Spleen (tissue), 7 donors: ENCODE measurements around the gene LRRC58.
A peak's percentile ranks its signal among the peaks of the same experiment; 100 is the strongest.

Experiments
- CTCF ChIP-seq, 11 experiments: fragments of 200-600 bp in 7 of 11; fragments of 450-650 bp in 4 of 11; sonication (generic) in 4 of 11; IDR thresholded peaks in 8 of 11; conservative IDR thresholded peaks in 3 of 11; 1 replicate in 7 of 11; 2 replicates in 4 of 11; pipeline versions ENCODE4 v1.4.0 to v1.8.0; 2016 to 2021; ENCODE audit warnings: antibody characterized with exemption in 11 of 11, inconsistent platforms in 4 of 11, mild to moderate bottlenecking in 1 of 11
- POLR2A ChIP-seq, 3 donors: fragments of 450-650 bp; IDR thresholded peaks; one replicate each; pipeline ENCODE4 v1.5.1; 2017; ENCODE audit warnings: antibody characterized with exemption in 3 of 3, mild to moderate bottlenecking in 1 of 3
- POLR2AphosphoS5 ChIP-seq, 3 donors: sonication (generic); formaldehyde crosslinking; IDR thresholded peaks; one replicate each; pipeline ENCODE4 v1.5.1; 2017; ENCODE audit warnings: antibody characterized with exemption in 3 of 3
- donor health status: DM: no; HTN: no; CAD: no; lungs with moderate emphysema.
- donor health status: DM: no; HTN: no; CAD: no.
- donor health status: DM: no; HTN: no; CAD: no.

GRCh38 chr3:120311863-120312794 is 37.0 kb downstream of the LRRC58 start:
- TF ChIP-seq POLR2A (IDR thresholded peaks at IDR 0.05): no peak
- TF ChIP-seq CTCF (IDR thresholded peaks at IDR 0.05 in 8 of 11, conservative IDR thresholded peaks at IDR 0.05 in 3 of 11): no peak
- TF ChIP-seq POLR2AphosphoS5 (IDR thresholded peaks at IDR 0.05): peak in 1 of 3 donors; percentile 27
